GM12892 (cell line): ENCODE data around the gene NACC1.
A peak's percentile ranks its signal among the peaks of the same experiment; 100 is the strongest.

Experiments
- DNase-seq: peaks from one replicate; pipeline ENCODE4 v3.0.0; 2011; ENCODE audit not compliant: insufficient read length
- FAIRE-seq: peaks from 2 replicates; lab custom pipeline; 2011; peaks lifted over from hg19 to GRCh38; lab: Jason Lieb, UNC
- POLR2A ChIP-seq: IDR thresholded peaks from 2 replicates; pipeline ENCODE4 v1.6.1; 2011; ENCODE audit warnings: low read depth, low read length, control low read depth
- POLR2AphosphoS5 ChIP-seq: IDR thresholded peaks from 2 replicates; pipeline ENCODE4 v1.6.1; 2011; ENCODE audit warnings: low read depth, low read length, control low read depth
- TAF1 ChIP-seq: IDR thresholded peaks from 2 replicates; pipeline ENCODE4 v1.6.1; 2011; ENCODE audit warnings: low read depth, mild to moderate bottlenecking, control low read depth, low read length, borderline replicate concordance

The NACC1 gene

GRCh38 chr19:13090511-13091231, 27.4 kb upstream of the NACC1 start:
- no peak for TF ChIP-seq POLR2A
- no peak for TF ChIP-seq POLR2AphosphoS5
- no peak for TF ChIP-seq TAF1
- FAIRE-seq: no peak
- DNase-seq: no peak

GRCh38 chr19:13091400-13092157, 26.5 kb upstream of the NACC1 start:
- FAIRE-seq (no peak), DNase-seq (no peak)
- TF ChIP-seq POLR2AphosphoS5 (no peak), POLR2A (no peak), TAF1 (no peak)

- TF ChIP-seq POLR2AphosphoS5: no peak
- TF ChIP-seq TAF1: no peak
- TF ChIP-seq POLR2A: no peak
- DNase-seq (no peak), FAIRE-seq (no peak)
Observed at GRCh38 chr19:13092158-13092543, 25.9 kb upstream of the NACC1 start.

- FAIRE-seq (no peak), DNase-seq (no peak)
- no peak for TF ChIP-seq POLR2A
- TF ChIP-seq POLR2AphosphoS5: no peak
- TF ChIP-seq TAF1: no peak
Observed at GRCh38 chr19:13092606-13093235, 25.3 kb upstream of the NACC1 start.

GRCh38 chr19:13093407-13094105, 24.5 kb upstream of the NACC1 start:
- FAIRE-seq: peak; percentile 98
- no peak for TF ChIP-seq TAF1
- no peak for TF ChIP-seq POLR2A
- TF ChIP-seq POLR2AphosphoS5: no peak
- DNase-seq: peak; percentile 95

GRCh38 chr19:13094106-13094504, 24.0 kb upstream of the NACC1 start:
- DNase-seq (no peak), FAIRE-seq (no peak)
- TF ChIP-seq POLR2AphosphoS5 (no peak), POLR2A (no peak), TAF1 (no peak)

GRCh38 chr19:13094771-13095392, 23.2 kb upstream of the NACC1 start:
- TF ChIP-seq TAF1 (no peak), POLR2A (no peak), POLR2AphosphoS5 (no peak)
- FAIRE-seq: peak; percentile 84
- DNase-seq: no peak

- FAIRE-seq: peak; percentile 78
- TF ChIP-seq TAF1 (no peak), POLR2AphosphoS5 (no peak), POLR2A (no peak)
- no peak for DNase-seq
Observed at GRCh38 chr19:13095393-13095784, 22.7 kb upstream of the NACC1 start.

- DNase-seq (no peak), FAIRE-seq (peak; percentile 70)
- TF ChIP-seq POLR2A (no peak), POLR2AphosphoS5 (no peak), TAF1 (no peak)
Observed at GRCh38 chr19:13095934-13096927, 21.8 kb upstream of the NACC1 start.

- TF ChIP-seq POLR2A: no peak
- TF ChIP-seq TAF1: no peak
- no peak for TF ChIP-seq POLR2AphosphoS5
- FAIRE-seq (no peak), DNase-seq (no peak)
Observed at GRCh38 chr19:13097033-13097462, 21.0 kb upstream of the NACC1 start.

GRCh38 chr19:13097463-13098258, 20.4 kb upstream of the NACC1 start:
- TF ChIP-seq POLR2AphosphoS5: no peak
- no peak for TF ChIP-seq POLR2A
- no peak for TF ChIP-seq TAF1
- DNase-seq (no peak), FAIRE-seq (no peak)
